Coronary artery (tissue), 2 donors: ENCODE measurements around the gene UGT1A6.

ENCODE experiments used
- DNase-seq: peaks from one replicate; pipeline ENCODE4 v3.0.0-alpha.2; 2017; ENCODE audit warnings: low spot score
- H3K27ac ChIP-seq, 2 donors: fragments of 200-600 bp; sonication (generic); one replicate each; pipeline ENCODE4 v1.5.1; 2016 to 2019
- H3K4me3 ChIP-seq: fragments of 200-600 bp; sonication (generic); 2 replicates; pipeline ENCODE4 v1.5.1; 2016; ENCODE audit warnings: mild to moderate bottlenecking, moderate library complexity
- TF ChIP-seq, protein P1 (sequence below): fragments of 200-600 bp; sonication (generic); IDR thresholded peaks from one replicate; pipeline ENCODE4 v1.5.1; 2019; ENCODE audit warnings: antibody characterized with exemption

Gene UGT1A6

DNA sequence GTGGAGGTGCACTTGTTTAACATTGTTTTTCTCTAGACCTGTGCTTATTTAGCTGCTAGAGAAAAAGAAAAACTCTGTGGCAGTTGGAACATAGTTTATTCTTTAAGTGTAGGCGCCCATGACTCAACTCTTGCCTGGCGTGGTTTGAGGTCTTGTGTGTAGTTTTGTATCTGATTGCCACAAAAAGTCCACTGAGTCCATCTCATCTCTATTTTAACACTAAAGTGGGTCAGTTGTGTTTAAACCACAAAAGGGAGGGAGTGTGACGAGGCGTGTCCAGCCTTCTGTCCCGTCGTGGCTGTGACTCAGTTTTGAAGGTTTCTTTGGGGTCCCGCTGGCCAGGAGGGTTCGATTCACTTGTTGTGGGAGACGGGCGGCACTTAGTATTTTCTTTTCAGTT is 36.2 kb upstream of the UGT1A6 start:
- Histone ChIP-seq H3K27ac (no peak overlapping the region), H3K4me3 (no peak overlapping the region)
- no peak for DNase-seq
- TF ChIP-seq, protein P1, sequence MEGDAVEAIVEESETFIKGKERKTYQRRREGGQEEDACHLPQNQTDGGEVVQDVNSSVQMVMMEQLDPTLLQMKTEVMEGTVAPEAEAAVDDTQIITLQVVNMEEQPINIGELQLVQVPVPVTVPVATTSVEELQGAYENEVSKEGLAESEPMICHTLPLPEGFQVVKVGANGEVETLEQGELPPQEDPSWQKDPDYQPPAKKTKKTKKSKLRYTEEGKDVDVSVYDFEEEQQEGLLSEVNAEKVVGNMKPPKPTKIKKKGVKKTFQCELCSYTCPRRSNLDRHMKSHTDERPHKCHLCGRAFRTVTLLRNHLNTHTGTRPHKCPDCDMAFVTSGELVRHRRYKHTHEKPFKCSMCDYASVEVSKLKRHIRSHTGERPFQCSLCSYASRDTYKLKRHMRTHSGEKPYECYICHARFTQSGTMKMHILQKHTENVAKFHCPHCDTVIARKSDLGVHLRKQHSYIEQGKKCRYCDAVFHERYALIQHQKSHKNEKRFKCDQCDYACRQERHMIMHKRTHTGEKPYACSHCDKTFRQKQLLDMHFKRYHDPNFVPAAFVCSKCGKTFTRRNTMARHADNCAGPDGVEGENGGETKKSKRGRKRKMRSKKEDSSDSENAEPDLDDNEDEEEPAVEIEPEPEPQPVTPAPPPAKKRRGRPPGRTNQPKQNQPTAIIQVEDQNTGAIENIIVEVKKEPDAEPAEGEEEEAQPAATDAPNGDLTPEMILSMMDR: no peak

DNA sequence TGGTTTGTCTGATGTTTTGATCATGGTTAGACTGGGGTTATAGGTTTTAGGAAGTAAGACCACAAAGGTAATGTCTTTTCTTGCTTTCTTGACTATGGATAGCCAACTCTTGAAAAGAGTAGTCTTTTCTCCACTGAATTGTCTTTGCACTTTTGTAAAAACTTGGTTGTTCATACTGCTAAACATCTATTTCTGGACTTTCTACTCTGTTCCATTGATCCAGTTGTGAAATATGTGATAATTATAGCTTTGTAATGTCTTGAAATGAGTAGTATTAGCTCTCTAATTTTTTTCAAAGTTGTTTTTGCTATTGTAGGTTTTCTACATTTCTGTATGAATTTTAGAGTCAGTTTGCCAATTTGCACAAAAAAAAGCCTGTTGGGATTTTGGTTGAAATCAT is 34.1 kb upstream of the UGT1A6 start:
- no peak overlapping the region for H3K4me3 ChIP-seq
- no peak for DNase-seq
- no peak overlapping the region for H3K27ac ChIP-seq
- TF ChIP-seq, protein P1: no peak

DNA sequence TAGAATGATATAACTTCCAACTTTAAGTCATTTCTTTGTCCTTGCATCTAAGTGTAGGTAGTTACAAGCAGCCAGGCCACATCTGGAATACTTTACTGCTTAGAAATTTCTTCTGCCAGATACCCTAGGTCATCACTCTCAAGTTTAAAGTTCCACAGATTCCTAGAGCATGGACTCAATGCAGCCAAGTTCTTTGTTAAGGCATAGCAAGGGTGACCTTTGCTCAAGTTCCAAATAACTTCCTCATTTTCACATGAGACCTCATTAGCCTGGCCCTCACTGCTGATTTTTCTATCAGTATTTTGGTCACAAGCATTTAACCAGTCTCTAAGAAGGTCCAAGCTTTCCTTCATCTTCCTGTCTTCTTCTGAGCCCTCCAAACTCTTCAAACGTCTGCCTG is 28.8 kb upstream of the UGT1A6 start:
- Histone ChIP-seq H3K27ac (no peak overlapping the region), H3K4me3 (no peak overlapping the region)
- TF ChIP-seq, protein P1: no peak
- DNase-seq: no peak

DNA sequence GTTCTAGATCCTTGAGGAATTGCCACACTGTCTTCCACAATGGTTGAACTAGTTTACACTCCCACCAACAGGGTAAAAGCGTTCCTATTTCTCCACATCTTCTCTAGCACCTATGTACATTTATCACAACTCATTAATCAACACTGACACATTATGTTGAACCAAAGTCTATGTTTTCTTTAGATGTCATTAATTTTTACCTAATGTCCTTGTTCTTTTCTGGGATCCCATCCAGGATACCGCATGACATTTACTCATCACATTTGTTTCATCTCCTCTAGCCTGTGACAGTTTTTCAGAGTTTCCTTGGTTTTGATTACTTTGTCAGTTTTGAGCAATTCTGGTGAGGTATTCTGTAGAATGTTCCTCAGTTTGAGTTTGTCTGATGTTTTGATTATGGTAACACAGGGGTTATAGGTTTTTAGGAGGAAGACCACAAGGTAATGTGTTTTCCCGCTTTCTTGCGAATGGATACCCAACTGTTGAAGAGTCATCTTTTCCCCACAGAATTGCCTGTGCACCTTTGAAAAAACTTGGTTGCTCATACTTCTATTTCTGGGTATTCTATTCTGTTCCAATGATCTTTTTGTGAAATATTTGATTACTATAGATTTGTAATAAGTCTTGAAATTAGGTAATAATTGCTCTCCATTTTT is 24.0 kb upstream of the UGT1A6 start:
- DNase-seq: no peak

DNA sequence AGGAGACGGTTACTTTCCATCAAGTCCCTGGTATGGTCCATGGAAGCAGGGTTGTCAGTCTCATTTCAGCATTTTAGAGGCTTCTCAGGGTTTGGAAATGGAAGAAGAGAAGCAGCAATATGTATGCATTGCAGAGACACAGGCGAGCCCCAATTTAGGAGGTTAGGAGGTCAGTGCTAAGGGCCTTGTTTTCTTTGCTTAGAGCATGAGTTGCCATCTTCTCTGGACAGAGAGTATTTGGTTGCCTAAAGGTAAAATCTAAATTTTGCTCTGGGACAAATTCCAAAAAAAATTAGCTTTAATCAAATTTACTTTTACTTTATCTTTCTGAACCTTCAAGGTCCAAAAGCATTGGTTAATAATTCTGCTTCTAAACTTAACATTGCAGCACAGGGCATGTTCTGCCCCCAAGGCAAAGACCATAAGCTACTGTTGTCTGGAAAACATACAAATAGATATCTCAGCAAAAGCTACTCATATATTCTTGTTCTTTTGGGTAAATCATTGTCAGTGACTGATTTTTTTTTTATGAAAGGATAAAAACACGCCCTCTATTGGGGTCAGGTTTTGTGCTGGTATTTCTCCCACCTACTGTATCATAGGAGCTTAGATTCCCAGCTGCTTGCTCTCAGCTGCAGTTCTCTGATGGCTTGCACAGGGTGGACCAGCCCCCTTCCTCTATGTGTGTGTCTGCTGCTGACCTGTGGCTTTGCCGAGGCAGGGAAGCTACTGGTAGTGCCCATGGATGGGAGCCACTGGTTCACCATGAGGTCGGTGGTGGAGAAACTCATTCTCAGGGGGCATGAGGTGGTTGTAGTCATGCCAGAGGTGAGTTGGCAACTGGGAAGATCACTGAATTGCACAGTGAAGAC is 21.2 kb upstream of the UGT1A6 start, which contains the start of gene UGT1A9:
UGT1A9 (plus strand) TSS at position 609 of the 872 bp plus-strand sequence; CDS start at position 646, 37 bp downstream.
- DNase-seq: no peak
- TF ChIP-seq, protein P1: no peak
- H3K4me3 ChIP-seq: no peak within 1 kb of the TSS
- H3K27ac ChIP-seq: no peak within 1 kb of the TSS

More for the DNA sequence above, 24.0 kb upstream of the UGT1A6 start:
- H3K27ac ChIP-seq: no peak overlapping the region
- TF ChIP-seq, protein P1: no peak
- H3K4me3 ChIP-seq: no peak overlapping the region

DNA sequence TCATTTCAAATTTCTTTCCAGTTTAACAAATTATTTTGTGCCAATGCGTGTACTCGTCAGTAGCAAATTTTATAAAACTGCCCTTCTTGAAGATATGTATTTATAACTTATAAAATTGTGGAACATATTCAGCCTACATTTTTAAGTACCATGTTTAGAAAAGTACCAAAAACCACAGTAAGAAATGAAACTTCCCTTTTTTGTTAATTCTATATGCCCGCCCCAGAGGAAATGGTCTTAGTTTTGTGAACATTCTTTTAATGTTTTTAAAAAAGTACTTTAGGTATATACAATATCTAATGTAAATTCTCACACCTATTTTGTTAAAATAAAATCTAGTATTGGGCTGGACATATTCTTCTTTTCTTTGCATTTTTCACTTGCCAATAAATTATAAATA is 19.8 kb upstream of the UGT1A6 start:
- no peak for DNase-seq
- Histone ChIP-seq H3K27ac (no peak overlapping the region), H3K4me3 (no peak overlapping the region)
- TF ChIP-seq, protein P1: no peak

DNA sequence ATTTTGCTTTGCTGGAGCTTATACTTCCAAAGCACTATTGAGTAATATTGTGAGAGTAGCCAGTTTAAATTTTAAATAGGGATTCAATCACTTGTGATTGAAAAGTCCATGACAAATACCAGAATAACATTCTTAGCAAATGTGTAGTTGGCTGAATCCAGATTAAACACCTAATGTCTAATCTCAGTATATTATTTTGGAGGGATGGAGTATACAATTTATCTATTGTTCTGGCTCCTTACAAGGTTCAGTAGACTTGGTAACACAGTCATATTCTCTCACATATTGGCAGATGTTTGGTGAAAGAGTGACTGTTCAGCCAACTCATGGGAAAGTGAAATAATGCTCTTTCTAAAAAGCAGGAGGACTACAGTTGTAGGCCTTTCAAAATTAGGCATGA is 18.8 kb upstream of the UGT1A6 start:
- H3K27ac ChIP-seq: no peak overlapping the region
- TF ChIP-seq, protein P1: no peak
- no peak for DNase-seq
- no peak overlapping the region for H3K4me3 ChIP-seq
